Keratinocyte (primary cell): ENCODE results near the gene FNDC11.

ENCODE experiments used
- CTCF ChIP-seq, 3 experiments: IDR thresholded peaks in 1 of 3; conservative IDR thresholded peaks in 1 of 3; optimal IDR thresholded peaks in 1 of 3; 2 replicates in 2 of 3; 3 replicates in 1 of 3; pipeline versions ENCODE3 to v1.5.1; 2011; ENCODE audit warnings: low read length in 3 of 3, mild to moderate bottlenecking in 3 of 3, moderate library complexity in 2 of 3, control low read depth in 1 of 3, inconsistent platforms in 1 of 3; ENCODE audit not compliant: insufficient read depth in 2 of 3; ENCODE audit errors: extremely low read depth in 1 of 3
- EZH2 ChIP-seq: IDR thresholded peaks from one replicate; pipeline ENCODE4 v1.6.1; 2012; ENCODE audit warnings: inconsistent platforms, mild to moderate bottlenecking, low read length, moderate library complexity

GRCh38 chr20:63567386-63568169 lies 13.6 kb downstream of the FNDC11 start:
- no peak for TF ChIP-seq CTCF (optimal IDR thresholded peaks at IDR 0.05 in 1 of 3, IDR thresholded peaks at IDR 0.05 in 1 of 3, conservative IDR thresholded peaks at IDR 0.05 in 1 of 3; ENCODE audit: extremely low read depth in 1 of 3, insufficient read depth in 2 of 3, low read length in 3 of 3)
- TF ChIP-seq EZH2 = no peak
